Osteocyte (in vitro differentiated cells): Measurements from ENCODE around the gene SEMA5B. TPM values are rescaled to one million over a fixed set of nuclear protein-coding genes. Genes with fewer than 3 reads are reported as not detected.

Experiments used
- DNase-seq: peaks from one replicate; pipeline ENCODE4 v3.0.0; 2021; ENCODE audit warnings: mixed read lengths; ENCODE audit not compliant: unreplicated experiment; ENCODE audit errors: extremely low spot score
- H3K27ac Mint-ChIP-seq: one replicate; pipeline ENCODE4 v1.8.0; 2021; ENCODE audit warnings: mild to moderate bottlenecking, mixed read lengths; ENCODE audit not compliant: unreplicated experiment
- H3K27me3 Mint-ChIP-seq: one replicate; pipeline ENCODE4 v1.8.0; 2021; ENCODE audit warnings: mixed read lengths; ENCODE audit not compliant: unreplicated experiment
- H3K36me3 Mint-ChIP-seq: one replicate; pipeline ENCODE4 v1.8.0; 2021; ENCODE audit warnings: mixed read lengths; ENCODE audit not compliant: unreplicated experiment
- H3K4me1 Mint-ChIP-seq: one replicate; pipeline ENCODE4 v1.8.0; 2021; ENCODE audit warnings: mixed read lengths; ENCODE audit not compliant: unreplicated experiment
- H3K4me3 Mint-ChIP-seq: one replicate; pipeline ENCODE4 v1.8.0; 2021; ENCODE audit warnings: mild to moderate bottlenecking, moderate library complexity, mixed read lengths; ENCODE audit not compliant: unreplicated experiment
- H3K9me3 Mint-ChIP-seq: one replicate; pipeline ENCODE4 v1.8.0; 2021; ENCODE audit warnings: mixed read lengths; ENCODE audit not compliant: unreplicated experiment
- total RNA-seq: library from RNA; stranded (reverse); gene quantifications from 2 replicates; pipeline ENCODE4 v1.2.1, GENCODE V29; 2021
- TF ChIP-seq, protein P1 (sequence below): fragments of 200-600 bp; sonication (generic); IDR thresholded peaks from 2 replicates; pipeline ENCODE4 v1.5.0; 2021; ENCODE audit warnings: antibody characterized with exemption, mild to moderate bottlenecking, moderate library complexity

SEMA5B gene
- total RNA-seq, 1 donor from 2014 or later = 1.3 TPM

DNA sequence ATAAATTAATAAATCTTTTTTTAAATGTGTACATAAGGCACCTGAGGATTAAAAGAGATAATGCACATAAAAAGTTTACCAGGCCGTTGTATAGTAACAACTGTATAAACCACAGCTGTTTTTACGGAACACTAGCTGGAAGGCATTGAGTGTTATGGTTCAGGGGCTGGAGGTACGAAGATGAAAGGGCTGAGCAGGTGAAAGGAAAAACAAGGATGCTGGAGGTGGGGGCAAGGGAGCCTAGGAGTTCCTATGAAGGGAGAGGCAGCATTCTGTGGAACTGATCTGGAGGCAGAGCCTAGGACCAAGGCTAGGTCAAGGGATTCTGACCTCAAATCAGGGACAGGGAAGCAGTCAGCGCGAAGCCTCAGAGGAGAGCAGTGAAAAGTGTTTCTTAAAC is 8.0 kb downstream of the SEMA5B start:
- no peak for DNase-seq
- H3K27me3 Mint-ChIP-seq = peaks cover 84% of the 10 kb centered on the region
- TF ChIP-seq, protein P1, sequence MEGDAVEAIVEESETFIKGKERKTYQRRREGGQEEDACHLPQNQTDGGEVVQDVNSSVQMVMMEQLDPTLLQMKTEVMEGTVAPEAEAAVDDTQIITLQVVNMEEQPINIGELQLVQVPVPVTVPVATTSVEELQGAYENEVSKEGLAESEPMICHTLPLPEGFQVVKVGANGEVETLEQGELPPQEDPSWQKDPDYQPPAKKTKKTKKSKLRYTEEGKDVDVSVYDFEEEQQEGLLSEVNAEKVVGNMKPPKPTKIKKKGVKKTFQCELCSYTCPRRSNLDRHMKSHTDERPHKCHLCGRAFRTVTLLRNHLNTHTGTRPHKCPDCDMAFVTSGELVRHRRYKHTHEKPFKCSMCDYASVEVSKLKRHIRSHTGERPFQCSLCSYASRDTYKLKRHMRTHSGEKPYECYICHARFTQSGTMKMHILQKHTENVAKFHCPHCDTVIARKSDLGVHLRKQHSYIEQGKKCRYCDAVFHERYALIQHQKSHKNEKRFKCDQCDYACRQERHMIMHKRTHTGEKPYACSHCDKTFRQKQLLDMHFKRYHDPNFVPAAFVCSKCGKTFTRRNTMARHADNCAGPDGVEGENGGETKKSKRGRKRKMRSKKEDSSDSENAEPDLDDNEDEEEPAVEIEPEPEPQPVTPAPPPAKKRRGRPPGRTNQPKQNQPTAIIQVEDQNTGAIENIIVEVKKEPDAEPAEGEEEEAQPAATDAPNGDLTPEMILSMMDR = no peak
- H3K4me3 Mint-ChIP-seq = no peak overlapping the region
- H3K9me3 Mint-ChIP-seq = no peaks in the 10 kb centered on the region
- no peak overlapping the region for H3K27ac Mint-ChIP-seq
- H3K36me3 Mint-ChIP-seq = no peaks in the 10 kb centered on the region
- H3K4me1 Mint-ChIP-seq = no peaks in the 10 kb centered on the region

- peaks cover 84% of the 10 kb centered on the region for H3K27me3 Mint-ChIP-seq
- DNase-seq = no peak
- H3K4me1 Mint-ChIP-seq = no peaks in the 10 kb centered on the region
- TF ChIP-seq, protein P1 = no peak
- H3K4me3 Mint-ChIP-seq = no peak overlapping the region
- no peaks in the 10 kb centered on the region for H3K9me3 Mint-ChIP-seq
- H3K36me3 Mint-ChIP-seq = no peaks in the 10 kb centered on the region
- no peak overlapping the region for H3K27ac Mint-ChIP-seq
These were observed 8.4 kb downstream of the SEMA5B start for GRCh38 chr3:123019161-123019560.

GRCh38 chr3:123018683-123019082 is 8.9 kb downstream of the SEMA5B start:
- DNase-seq = no peak
- Mint-ChIP-seq H3K4me3 (no peak overlapping the region), H3K27ac (no peak overlapping the region), H3K27me3 (peaks cover 83% of the 10 kb centered on the region), H3K4me1 (no peaks in the 10 kb centered on the region), H3K36me3 (no peaks in the 10 kb centered on the region), H3K9me3 (no peaks in the 10 kb centered on the region)
- TF ChIP-seq, protein P1 = no peak

DNA sequence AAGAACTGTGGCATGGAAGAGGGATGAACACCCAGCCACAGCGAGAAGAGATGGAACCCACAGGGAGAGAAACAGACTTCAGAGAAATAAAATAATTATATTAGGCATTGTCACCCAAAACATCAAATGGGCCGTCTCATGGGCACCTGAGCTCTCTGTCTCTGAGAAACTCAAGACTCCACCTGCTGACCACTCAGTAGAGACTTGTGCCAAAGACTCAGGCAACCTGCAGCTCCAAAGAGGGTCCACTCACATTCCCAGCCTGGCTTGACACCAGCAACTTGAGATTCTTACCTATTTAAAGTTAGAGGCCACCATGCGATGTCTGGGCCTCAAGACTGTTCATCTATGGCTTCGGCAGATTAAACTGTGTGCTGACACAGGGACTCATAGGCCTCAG is 12.0 kb downstream of the SEMA5B start:
- Mint-ChIP-seq H3K27me3 (peaks cover 66% of the 10 kb centered on the region), H3K27ac (no peak overlapping the region), H3K36me3 (no peaks in the 10 kb centered on the region), H3K9me3 (no peaks in the 10 kb centered on the region), H3K4me1 (no peaks in the 10 kb centered on the region), H3K4me3 (no peak overlapping the region)
- TF ChIP-seq, protein P1 = no peak
- no peak for DNase-seq

GRCh38 chr3:123013876-123014275 is 13.7 kb downstream of the SEMA5B start:
- Mint-ChIP-seq H3K4me3 (no peak overlapping the region), H3K9me3 (no peaks in the 10 kb centered on the region), H3K4me1 (no peaks in the 10 kb centered on the region), H3K36me3 (no peaks in the 10 kb centered on the region), H3K27me3 (peaks cover 63% of the 10 kb centered on the region), H3K27ac (no peak overlapping the region)
- TF ChIP-seq, protein P1 = no peak
- no peak for DNase-seq
